NT2/D1 (cell line): ENCODE measurements around the gene AIFM1.

Experiments
- SUZ12 ChIP-seq: IDR thresholded peaks from 2 replicates; pipeline ENCODE4 v1.6.1; 2011; ENCODE audit not compliant: insufficient read length, insufficient read depth; ENCODE audit errors: extremely low read depth
- YY1 ChIP-seq: IDR thresholded peaks from 2 replicates; pipeline ENCODE4 v1.6.1; 2011; ENCODE audit not compliant: insufficient read length, insufficient read depth
- ZNF274 ChIP-seq: IDR thresholded peaks from 2 replicates; pipeline ENCODE4 v1.6.1; 2011; ENCODE audit warnings: mild to moderate bottlenecking, low read depth, low read length

GRCh38 chrX:130184857-130185256 is 19.2 kb upstream of the AIFM1 start:
- TF ChIP-seq YY1 = no peak
- no peak for TF ChIP-seq SUZ12
- TF ChIP-seq ZNF274 = no peak
